Lung (tissue), 12 donors: ENCODE data around the gene PAX2. TPM values are rescaled to one million over a fixed set of nuclear protein-coding genes. Genes with fewer than 3 reads are reported as not detected.

Experiments
- ATAC-seq: fragments of 200-7000 bp; cut with Tn5 transposase; one replicate; pipeline ENCODE4 v1.9.1; 2020; ENCODE audit warnings: moderate number of reproducible peaks; ENCODE audit not compliant: insufficient read depth, low FRiP score
- DNase-seq, 3 donors: peaks; one replicate each; pipeline ENCODE4 v3.0.0-alpha.2; 2013 to 2017
- H3K27ac ChIP-seq, 2 donors: one replicate each; pipeline ENCODE4 v1.5.1; 2013; ENCODE audit warnings: mild to moderate bottlenecking in 2 of 2, moderate library complexity in 2 of 2, control low read depth in 1 of 2, inconsistent platforms in 1 of 2, low read depth in 1 of 2, low read length in 1 of 2
- H3K27me3 ChIP-seq, 3 donors: one replicate each; pipeline ENCODE4 v1.5.1; 2013; ENCODE audit warnings: low read length in 2 of 3; ENCODE audit not compliant: control insufficient read depth in 3 of 3, insufficient read depth in 3 of 3
- H3K36me3 ChIP-seq, 4 donors: one replicate each; pipeline ENCODE4 v1.5.1; 2013; ENCODE audit warnings: low read length in 4 of 4, mild to moderate bottlenecking in 1 of 4, moderate library complexity in 1 of 4; ENCODE audit not compliant: control insufficient read depth in 4 of 4, insufficient read depth in 4 of 4
- H3K4me1 ChIP-seq, 5 donors: one replicate each; pipeline ENCODE4 v1.5.1; 2013; ENCODE audit warnings: low read length in 5 of 5, mild to moderate bottlenecking in 2 of 5, moderate library complexity in 1 of 5; ENCODE audit not compliant: control insufficient read depth in 5 of 5, insufficient read depth in 5 of 5
- H3K4me3 ChIP-seq: one replicate; pipeline ENCODE4 v1.5.1; 2013; ENCODE audit warnings: mild to moderate bottlenecking, control low read depth, moderate library complexity
- H3K9ac ChIP-seq, 2 donors: one replicate each; pipeline ENCODE4 v1.5.1; 2013; ENCODE audit warnings: low read length in 2 of 2, control low read depth in 1 of 2; ENCODE audit not compliant: insufficient read depth in 1 of 2
- H3K9me3 ChIP-seq, 4 donors: one replicate each; pipeline ENCODE4 v1.5.1; 2013; ENCODE audit warnings: low read length in 3 of 4, mild to moderate bottlenecking in 1 of 4, moderate library complexity in 1 of 4; ENCODE audit not compliant: control insufficient read depth in 4 of 4, insufficient read depth in 3 of 4
- WGBS, 2 donors: extraction: QIAGEN DNeasy Blood & Tissue Kit; methylation state at CpG; one replicate each; pipeline ENCODE4 v1.1.7; 2013; 5-methylcytosine and 5-hydroxymethylcytosine counted together
- polyA plus RNA-seq, 2 donors: library from polyadenylated mRNA; stranded (reverse); fragments of 200-250 nt; gene quantifications; one replicate each; pipeline ENCODE4 v1.2.1, GENCODE V29; 2013
- total RNA-seq, 2 donors: library from RNA; depleted of rRNA in 1 of 2; stranded (reverse); fragments of >200 nt in 1 of 2; gene quantifications; one replicate each; pipeline ENCODE4 v1.2.1, GENCODE V29; 2014 to 2021
- TF ChIP-seq, protein P1 (sequence below): IDR thresholded peaks from 2 replicates; pipeline ENCODE4 v1.5.1; 2012; ENCODE audit warnings: mild to moderate bottlenecking; ENCODE audit errors: control extremely low read depth, extremely low read depth
- donor health status: control.
- donor health status: control.
- donor health status: Bipolar disorder and iron deficiency.
- donor health status: healthy.
- donor health status: DM: yes; HTN: yes; CAD: no.

PAX2 gene
- total and polyA plus RNA-seq, 4 donors = not detected

GRCh38 chr10:100863433-100863832 is 118.1 kb downstream of the PAX2 start:
- DNase-seq (no peak), ATAC-seq (no peak)
- Histone ChIP-seq H3K9ac (no peak overlapping the region), H3K4me1 (peaks cover 0 to 21% (median 0%) of the 10 kb centered on the region in 5 donors), H3K36me3 (no peaks in the 10 kb centered on the region), H3K27me3 (peaks cover 0 to 40% (median 9%) of the 10 kb centered on the region in 3 donors), H3K27ac (no peak overlapping the region), H3K4me3 (no peak overlapping the region), H3K9me3 (peaks cover 0 to 4% (median 0%) of the 10 kb centered on the region in 4 donors)
- TF ChIP-seq, protein P1, sequence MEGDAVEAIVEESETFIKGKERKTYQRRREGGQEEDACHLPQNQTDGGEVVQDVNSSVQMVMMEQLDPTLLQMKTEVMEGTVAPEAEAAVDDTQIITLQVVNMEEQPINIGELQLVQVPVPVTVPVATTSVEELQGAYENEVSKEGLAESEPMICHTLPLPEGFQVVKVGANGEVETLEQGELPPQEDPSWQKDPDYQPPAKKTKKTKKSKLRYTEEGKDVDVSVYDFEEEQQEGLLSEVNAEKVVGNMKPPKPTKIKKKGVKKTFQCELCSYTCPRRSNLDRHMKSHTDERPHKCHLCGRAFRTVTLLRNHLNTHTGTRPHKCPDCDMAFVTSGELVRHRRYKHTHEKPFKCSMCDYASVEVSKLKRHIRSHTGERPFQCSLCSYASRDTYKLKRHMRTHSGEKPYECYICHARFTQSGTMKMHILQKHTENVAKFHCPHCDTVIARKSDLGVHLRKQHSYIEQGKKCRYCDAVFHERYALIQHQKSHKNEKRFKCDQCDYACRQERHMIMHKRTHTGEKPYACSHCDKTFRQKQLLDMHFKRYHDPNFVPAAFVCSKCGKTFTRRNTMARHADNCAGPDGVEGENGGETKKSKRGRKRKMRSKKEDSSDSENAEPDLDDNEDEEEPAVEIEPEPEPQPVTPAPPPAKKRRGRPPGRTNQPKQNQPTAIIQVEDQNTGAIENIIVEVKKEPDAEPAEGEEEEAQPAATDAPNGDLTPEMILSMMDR = no peak
- WGBS, 2 donors = 87 to 96% methylated on average over 6 to 7 of the region's 7 CpGs

GRCh38 chr10:100864036-100864885 is 118.9 kb downstream of the PAX2 start:
- 84 to 85% methylated on average over 24 of the region's 24 CpGs for WGBS, 2 donors
- H3K27me3 ChIP-seq = peaks cover 0 to 40% (median 5%) of the 10 kb centered on the region in 3 donors

DNA sequence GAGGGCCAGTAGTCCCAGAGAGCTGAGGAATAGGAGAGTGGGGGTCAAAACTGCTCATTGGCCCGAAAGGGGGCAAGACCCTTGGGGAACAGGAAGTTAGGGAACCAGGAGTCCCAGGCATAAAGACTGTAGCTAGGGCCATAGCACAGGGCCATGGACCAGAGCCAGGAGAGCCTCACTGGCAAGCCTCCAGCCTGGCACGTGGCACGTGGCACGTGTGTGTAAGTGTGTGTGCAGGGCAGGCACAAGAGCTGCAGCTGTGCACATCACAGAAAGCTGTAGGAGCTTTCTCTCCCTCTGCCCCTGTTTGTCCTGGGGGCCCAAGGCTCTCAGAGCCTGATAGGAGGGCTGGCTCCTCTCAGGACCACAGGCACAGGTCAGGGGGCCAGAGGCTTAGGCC is 119.6 kb downstream of the PAX2 start:
- TF ChIP-seq, protein P1 = no peak
- H3K27ac ChIP-seq = no peak overlapping the region
- ATAC-seq = no peak
- peaks cover 0 to 2% (median 0%) of the 10 kb centered on the region in 4 donors for H3K9me3 ChIP-seq
- H3K4me1 ChIP-seq = peaks cover 0 to 21% (median 0%) of the 10 kb centered on the region in 5 donors
- WGBS, 2 donors = 39 to 66% methylated on average over 4 of the region's 4 CpGs
- no peak overlapping the region for H3K4me3 ChIP-seq
- peaks cover 0 to 35% (median 5%) of the 10 kb centered on the region in 3 donors for H3K27me3 ChIP-seq
- peak; percentile 42 to 56 (median 46) for DNase-seq
- no peaks in the 10 kb centered on the region for H3K36me3 ChIP-seq
- H3K9ac ChIP-seq = no peak overlapping the region

More at GRCh38 chr10:100864036-100864885, 118.9 kb downstream of the PAX2 start:
- H3K9ac ChIP-seq = no peak overlapping the region
- TF ChIP-seq, protein P1 = no peak
- no peak overlapping the region for H3K27ac ChIP-seq
- DNase-seq (no peak), ATAC-seq (no peak)
- H3K9me3 ChIP-seq = peaks cover 0 to 2% (median 0%) of the 10 kb centered on the region in 4 donors
- no peaks in the 10 kb centered on the region for H3K36me3 ChIP-seq
- H3K4me3 ChIP-seq = no peak overlapping the region
- H3K4me1 ChIP-seq = peaks cover 0 to 21% (median 0%) of the 10 kb centered on the region in 5 donors
